Transverse colon (tissue), 4 donors: ENCODE results near the gene ZBTB7C. TPM values are rescaled to one million over a fixed set of nuclear protein-coding genes. Genes with fewer than 3 reads are reported as not detected.

Experiments used
- DNase-seq: peaks from one replicate; pipeline ENCODE4 v3.0.0-alpha.2; 2019
- H3K27ac ChIP-seq, 4 donors: fragments of 200-600 bp; sonication (generic); 2 replicates each; pipeline ENCODE4 v1.5.1; 2016 to 2018; ENCODE audit warnings: inconsistent platforms in 4 of 4
- H3K27me3 ChIP-seq: fragments of 200-600 bp; sonication (generic); 2 replicates; pipeline ENCODE4 v1.5.1; 2017; ENCODE audit warnings: inconsistent platforms
- H3K36me3 ChIP-seq, 4 donors: fragments of 200-600 bp; sonication (generic); 2 replicates each; pipeline ENCODE4 v1.5.1; 2017 to 2019; ENCODE audit warnings: inconsistent platforms in 4 of 4
- H3K4me1 ChIP-seq, 4 donors: fragments of 200-600 bp; sonication (generic); 2 replicates each; pipeline ENCODE4 v1.5.1; 2017 to 2020; ENCODE audit warnings: inconsistent platforms in 4 of 4
- H3K4me3 ChIP-seq, 4 donors: fragments of 200-600 bp; sonication (generic); 1 replicate in 1 of 4; 2 replicates in 3 of 4; pipeline versions ENCODE4 v1.5.1 to v1.6.1; 2017 to 2019; ENCODE audit warnings: inconsistent platforms in 4 of 4
- H3K9me3 ChIP-seq, 2 donors: fragments of 200-600 bp; sonication (generic); 2 replicates each; pipeline ENCODE4 v1.5.1; 2017 to 2019; ENCODE audit warnings: inconsistent platforms in 2 of 2
- EP300 ChIP-seq: sonication (generic); formaldehyde crosslinking; IDR thresholded peaks from one replicate; pipeline ENCODE4 v1.6.1; 2017; ENCODE audit warnings: antibody characterized with exemption, low read depth
- POLR2A ChIP-seq: fragments of 450-650 bp; IDR thresholded peaks from one replicate; pipeline ENCODE4 v1.6.1; 2016; ENCODE audit warnings: antibody characterized with exemption, mild to moderate bottlenecking, moderate library complexity
- POLR2AphosphoS5 ChIP-seq, 3 donors: sonication (generic); formaldehyde crosslinking; IDR thresholded peaks; one replicate each; pipeline ENCODE4 v1.6.1; 2016; ENCODE audit warnings: antibody characterized with exemption in 3 of 3
- WGBS, 2 donors: methylation state at CpG; one replicate each; pipeline ENCODE4 v1.1.5; 2018; ENCODE audit warnings: low coverage in 1 of 2; 5-methylcytosine and 5-hydroxymethylcytosine counted together
- in situ Hi-C, 4 donors: fragments of 200-750 bp; cut with MboI; loops; one replicate each; pipeline versions ENCODE4 v1.15.0 to v1.15.1; 2017; ENCODE audit warnings: low sequenced_read_pairs in 3 of 4, low pct_ligation_motif_present in 1 of 4, low pct_unique_long_range_greater_than_20kb in 1 of 4
- intact Hi-C: fragments of 100-400 bp; cut with DNase I; formaldehyde crosslinking; loops from one replicate; pipeline ENCODE4 v1.15.1; 2023; ENCODE audit warnings: low total_unique reads
- total RNA-seq, 4 donors: library from RNA; depleted of rRNA; stranded (reverse); fragments of >200 nt; gene quantifications; one replicate each; pipeline ENCODE4 v1.1.0, GENCODE V29; 2016
- TF ChIP-seq, protein P1 (sequence below), 5 experiments: fragments of 200-600 bp in 3 of 5; fragments of 450-650 bp in 2 of 5; sonication (generic) in 3 of 5; IDR thresholded peaks; 1 replicate in 2 of 5; 2 replicates in 3 of 5; pipeline ENCODE4 v1.5.1; 2016 to 2017; ENCODE audit warnings: antibody characterized with exemption in 5 of 5, inconsistent platforms in 3 of 5, mild to moderate bottlenecking in 2 of 5, moderate library complexity in 1 of 5

Gene ZBTB7C
- total RNA-seq, 4 donors from 2014 or later, result 38.4 to 81.2 (median 47.5) TPM

DNA sequence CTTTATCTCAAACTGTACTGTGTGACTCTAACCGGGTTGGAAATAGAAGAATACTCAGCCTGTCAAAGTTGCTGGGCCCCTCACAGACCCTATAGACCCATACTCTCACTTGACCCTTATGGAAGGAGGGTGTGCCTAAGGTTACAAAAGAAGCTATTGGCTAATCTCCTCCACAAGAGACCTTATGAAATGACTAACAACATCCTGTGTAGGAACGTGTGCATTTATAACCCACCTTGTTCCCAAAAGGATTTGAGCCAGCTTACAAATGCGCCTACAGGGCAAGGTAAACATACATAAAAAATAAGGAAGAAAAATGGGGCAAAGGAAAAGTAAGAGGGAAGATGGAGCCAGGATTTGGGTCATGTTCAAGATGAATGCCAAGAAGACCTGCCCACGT lies 253.3 kb downstream of the ZBTB7C start:
- no peak for DNase-seq
- Histone ChIP-seq H3K27me3 (no peaks in the 10 kb centered on the region), H3K36me3 (no peaks in the 10 kb centered on the region), H3K27ac (no peak overlapping the region), H3K4me1 (peaks cover 6 to 22% (median 14%) of the 10 kb centered on the region in 4 donors), H3K4me3 (no peak overlapping the region), H3K9me3 (no peaks in the 10 kb centered on the region)
- in situ Hi-C loops, result no loop called here
- TF ChIP-seq POLR2AphosphoS5 (IDR thresholded peaks at IDR 0.05) (no peak), POLR2A (no peak), EP300 (no peak)
- TF ChIP-seq, protein P1, sequence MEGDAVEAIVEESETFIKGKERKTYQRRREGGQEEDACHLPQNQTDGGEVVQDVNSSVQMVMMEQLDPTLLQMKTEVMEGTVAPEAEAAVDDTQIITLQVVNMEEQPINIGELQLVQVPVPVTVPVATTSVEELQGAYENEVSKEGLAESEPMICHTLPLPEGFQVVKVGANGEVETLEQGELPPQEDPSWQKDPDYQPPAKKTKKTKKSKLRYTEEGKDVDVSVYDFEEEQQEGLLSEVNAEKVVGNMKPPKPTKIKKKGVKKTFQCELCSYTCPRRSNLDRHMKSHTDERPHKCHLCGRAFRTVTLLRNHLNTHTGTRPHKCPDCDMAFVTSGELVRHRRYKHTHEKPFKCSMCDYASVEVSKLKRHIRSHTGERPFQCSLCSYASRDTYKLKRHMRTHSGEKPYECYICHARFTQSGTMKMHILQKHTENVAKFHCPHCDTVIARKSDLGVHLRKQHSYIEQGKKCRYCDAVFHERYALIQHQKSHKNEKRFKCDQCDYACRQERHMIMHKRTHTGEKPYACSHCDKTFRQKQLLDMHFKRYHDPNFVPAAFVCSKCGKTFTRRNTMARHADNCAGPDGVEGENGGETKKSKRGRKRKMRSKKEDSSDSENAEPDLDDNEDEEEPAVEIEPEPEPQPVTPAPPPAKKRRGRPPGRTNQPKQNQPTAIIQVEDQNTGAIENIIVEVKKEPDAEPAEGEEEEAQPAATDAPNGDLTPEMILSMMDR (IDR thresholded peaks at IDR 0.05), result no peak
- WGBS, 2 donors, result 58 to 61% methylated on average over 3 to 4 of the region's 4 CpGs
- intact Hi-C loops, result no loop called here

DNA sequence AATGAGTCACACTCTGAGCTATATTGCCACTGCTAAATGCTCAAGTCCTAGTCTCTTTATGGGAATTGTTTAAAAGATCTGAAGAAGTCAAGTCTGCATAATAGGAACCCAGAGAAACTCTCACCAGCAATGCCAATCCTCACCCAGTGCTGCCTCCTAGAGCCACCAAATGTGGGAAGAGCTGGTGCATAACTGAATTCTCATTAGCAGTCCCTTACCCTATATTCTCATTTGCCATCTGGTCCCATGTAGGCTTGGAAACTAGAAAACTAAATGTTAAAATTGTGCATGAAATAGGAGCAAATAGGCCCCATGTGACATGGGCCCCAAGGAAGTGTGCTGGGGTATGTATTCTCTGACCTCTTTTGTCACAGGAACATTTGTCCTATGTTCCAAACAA lies 254.4 kb downstream of the ZBTB7C start:
- H3K9me3 ChIP-seq, result no peaks in the 10 kb centered on the region
- intact Hi-C loops, result no loop called here
- in situ Hi-C loops, result no loop called here
- H3K4me1 ChIP-seq, result peaks cover 0 to 15% (median 9%) of the 10 kb centered on the region in 4 donors
- DNase-seq, result no peak
- no peak overlapping the region for H3K27ac ChIP-seq
- H3K36me3 ChIP-seq, result no peaks in the 10 kb centered on the region
- TF ChIP-seq POLR2A, result no peak
- TF ChIP-seq EP300, result no peak
- TF ChIP-seq, protein P1 (IDR thresholded peaks at IDR 0.05), result no peak
- no peak for TF ChIP-seq POLR2AphosphoS5 (IDR thresholded peaks at IDR 0.05)
- no peaks in the 10 kb centered on the region for H3K27me3 ChIP-seq
- H3K4me3 ChIP-seq, result no peak overlapping the region

DNA sequence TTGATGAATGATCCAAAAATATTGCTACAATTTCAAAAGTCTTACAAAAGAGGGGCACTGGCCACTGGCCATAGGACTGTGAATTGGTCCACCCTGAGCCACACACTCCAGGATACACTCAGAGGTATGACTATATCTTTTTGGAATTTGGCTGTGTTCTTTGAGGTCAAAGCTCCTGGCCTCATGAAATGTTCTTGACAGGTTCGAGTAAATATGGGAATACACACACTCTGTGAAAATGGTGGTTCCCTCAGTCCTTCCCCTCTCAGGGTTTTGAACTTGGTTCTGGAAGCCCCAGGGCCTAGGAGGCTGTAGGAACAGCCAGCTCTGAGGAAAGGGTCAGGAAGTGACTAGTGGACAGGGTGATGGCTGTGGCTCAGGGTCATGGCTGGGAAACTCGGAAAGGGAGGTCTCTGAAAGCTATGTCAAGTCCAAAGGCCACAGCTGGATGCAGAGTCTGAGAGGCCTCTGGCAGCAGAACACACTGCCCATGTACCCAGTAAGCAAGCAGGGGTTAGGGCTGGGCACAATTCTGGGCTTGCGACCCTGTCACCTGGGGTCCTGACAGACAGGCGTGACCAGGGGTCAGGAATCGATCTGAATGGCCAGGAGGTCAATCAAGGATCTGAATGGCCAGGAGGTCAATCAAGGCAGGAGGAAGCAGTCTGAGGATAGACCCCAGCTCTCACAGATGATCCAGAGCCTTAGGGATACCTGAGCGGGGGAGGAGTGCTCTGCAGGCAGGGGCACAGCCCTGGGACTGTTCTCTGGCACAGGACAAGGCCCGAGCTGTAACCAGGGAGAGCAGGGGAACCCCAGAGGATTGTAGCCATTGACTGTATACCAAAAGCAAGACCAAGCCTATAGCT lies 255.3 kb downstream of the ZBTB7C start:
- Histone ChIP-seq H3K36me3 (no peaks in the 10 kb centered on the region), H3K27me3 (no peaks in the 10 kb centered on the region), H3K27ac (no peak overlapping the region), H3K4me3 (no peak overlapping the region), H3K9me3 (no peaks in the 10 kb centered on the region), H3K4me1 (peaks cover 0 to 15% (median 9%) of the 10 kb centered on the region in 4 donors)
- TF ChIP-seq EP300, result no peak
- TF ChIP-seq, protein P1 (IDR thresholded peaks at IDR 0.05), result no peak
- TF ChIP-seq POLR2A, result no peak
- no peak for TF ChIP-seq POLR2AphosphoS5 (IDR thresholded peaks at IDR 0.05)
- DNase-seq, result no peak
- in situ Hi-C loops, result no loop called here
- intact Hi-C loops, result no loop called here
- WGBS, 2 donors, result 85% methylated on average over 7 of the region's 7 CpGs; no CpG with 5 or more reads in 1 of the 2 donors

DNA sequence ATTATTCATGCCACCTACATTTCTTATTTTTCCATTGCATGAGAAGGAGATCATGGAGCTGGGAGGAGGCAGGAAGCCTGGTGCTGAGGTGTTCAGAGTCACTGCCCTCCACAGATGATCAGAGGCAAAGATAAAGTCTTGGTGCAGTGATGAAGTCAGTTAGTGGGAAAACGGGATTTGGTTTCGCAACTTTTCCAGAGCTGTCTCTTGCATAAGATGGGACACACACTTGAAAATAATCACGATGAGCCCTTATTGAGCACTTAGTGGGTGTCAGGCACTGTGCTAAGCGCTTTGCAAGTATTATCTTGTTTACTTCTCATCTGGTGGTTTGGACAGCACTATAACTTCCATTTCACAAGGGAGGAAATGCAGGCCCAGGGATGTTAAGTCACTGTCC lies 256.6 kb downstream of the ZBTB7C start:
- no peak for TF ChIP-seq POLR2A
- TF ChIP-seq, protein P1 (IDR thresholded peaks at IDR 0.05), result no peak
- TF ChIP-seq POLR2AphosphoS5 (IDR thresholded peaks at IDR 0.05), result no peak
- no peak for TF ChIP-seq EP300
- 74 to 80% methylated on average over 4 of the region's 4 CpGs for WGBS, 2 donors
- in situ Hi-C loops, result no loop called here
- H3K9me3 ChIP-seq, result no peaks in the 10 kb centered on the region
- H3K27me3 ChIP-seq, result no peaks in the 10 kb centered on the region
- no peak for DNase-seq
- peaks cover 0 to 15% (median 10%) of the 10 kb centered on the region in 4 donors for H3K4me1 ChIP-seq
- intact Hi-C loops, result no loop called here
- H3K27ac ChIP-seq, result no peak overlapping the region
- H3K4me3 ChIP-seq, result no peak overlapping the region
- H3K36me3 ChIP-seq, result no peaks in the 10 kb centered on the region
